GM10266 (cell line): ENCODE measurements around the gene RAD51B.
"Not testable (repeated sequence)": the region's sequence is repeated elsewhere in the genome, so short reads cannot be mapped to it uniquely, and the experiment has no call there.

Experiments
- DNase-seq: peaks from one replicate; pipeline ENCODE4 v3.0.0; 2012; ENCODE audit errors: extremely low spot score
- TF ChIP-seq, protein P1 (sequence below): IDR thresholded peaks from 2 replicates; pipeline ENCODE4 v1.5.1; 2012; ENCODE audit warnings: mild to moderate bottlenecking, low read depth; ENCODE audit not compliant: control insufficient read depth, insufficient read depth; ENCODE audit errors: missing control alignments

The RAD51B gene

DNA sequence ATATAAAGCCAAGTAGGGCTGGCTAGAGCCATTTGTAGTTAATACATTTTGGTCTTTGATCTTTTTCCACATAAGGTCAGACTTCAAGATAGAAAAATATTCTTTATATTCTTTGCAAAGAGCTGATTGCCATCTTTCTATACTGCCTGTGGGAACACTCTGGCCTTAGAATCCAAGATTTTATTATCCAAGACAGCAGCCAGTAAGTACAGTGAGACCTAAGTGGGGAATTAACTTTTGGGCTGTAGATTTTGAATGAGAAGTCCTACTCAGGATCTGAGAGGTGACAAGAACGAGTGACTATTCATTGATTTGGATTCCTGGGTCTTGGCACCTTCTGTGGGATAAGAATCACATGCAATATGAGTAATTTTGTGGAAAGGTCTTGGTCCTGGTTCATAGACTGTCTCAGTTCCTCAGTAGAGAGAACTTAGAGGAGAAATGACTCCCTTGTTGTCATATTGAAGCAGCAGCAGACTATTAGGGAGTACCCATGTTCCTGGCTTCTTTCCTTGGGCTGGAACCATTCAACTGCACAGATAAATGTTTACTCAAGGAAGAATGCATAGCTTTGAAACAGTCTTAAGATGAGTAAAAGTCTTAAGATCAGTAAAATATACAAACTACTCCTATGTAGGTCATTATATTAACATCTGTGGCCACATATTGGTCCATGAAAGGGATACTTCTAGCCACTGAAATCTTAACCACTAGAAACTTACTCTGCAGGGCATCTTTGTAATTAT is 353.8 kb downstream of the RAD51B start:
- DNase-seq = no peak

DNA sequence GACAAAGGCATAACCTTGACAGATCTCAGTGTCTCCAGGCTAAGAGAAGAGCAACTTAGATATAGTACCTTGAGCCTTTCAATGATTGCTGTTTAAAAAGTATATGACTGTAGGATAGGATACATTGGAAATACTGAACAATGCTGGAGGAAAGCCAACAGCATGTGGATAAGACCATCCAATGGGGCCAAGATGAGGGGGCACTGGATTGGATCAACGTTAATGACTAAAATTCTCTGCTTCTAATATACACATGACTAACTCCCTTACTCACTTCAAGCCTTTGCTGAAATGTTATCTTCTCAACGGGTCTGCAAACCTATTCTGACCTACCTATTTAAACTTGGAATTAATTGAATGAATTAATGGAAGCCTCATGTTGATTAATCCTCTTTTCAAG is 354.9 kb downstream of the RAD51B start:
- DNase-seq = no peak
- TF ChIP-seq, protein P1, sequence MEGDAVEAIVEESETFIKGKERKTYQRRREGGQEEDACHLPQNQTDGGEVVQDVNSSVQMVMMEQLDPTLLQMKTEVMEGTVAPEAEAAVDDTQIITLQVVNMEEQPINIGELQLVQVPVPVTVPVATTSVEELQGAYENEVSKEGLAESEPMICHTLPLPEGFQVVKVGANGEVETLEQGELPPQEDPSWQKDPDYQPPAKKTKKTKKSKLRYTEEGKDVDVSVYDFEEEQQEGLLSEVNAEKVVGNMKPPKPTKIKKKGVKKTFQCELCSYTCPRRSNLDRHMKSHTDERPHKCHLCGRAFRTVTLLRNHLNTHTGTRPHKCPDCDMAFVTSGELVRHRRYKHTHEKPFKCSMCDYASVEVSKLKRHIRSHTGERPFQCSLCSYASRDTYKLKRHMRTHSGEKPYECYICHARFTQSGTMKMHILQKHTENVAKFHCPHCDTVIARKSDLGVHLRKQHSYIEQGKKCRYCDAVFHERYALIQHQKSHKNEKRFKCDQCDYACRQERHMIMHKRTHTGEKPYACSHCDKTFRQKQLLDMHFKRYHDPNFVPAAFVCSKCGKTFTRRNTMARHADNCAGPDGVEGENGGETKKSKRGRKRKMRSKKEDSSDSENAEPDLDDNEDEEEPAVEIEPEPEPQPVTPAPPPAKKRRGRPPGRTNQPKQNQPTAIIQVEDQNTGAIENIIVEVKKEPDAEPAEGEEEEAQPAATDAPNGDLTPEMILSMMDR = no peak

More for the DNA sequence above, 353.8 kb downstream of the RAD51B start:
- TF ChIP-seq, protein P1 = no peak

DNA sequence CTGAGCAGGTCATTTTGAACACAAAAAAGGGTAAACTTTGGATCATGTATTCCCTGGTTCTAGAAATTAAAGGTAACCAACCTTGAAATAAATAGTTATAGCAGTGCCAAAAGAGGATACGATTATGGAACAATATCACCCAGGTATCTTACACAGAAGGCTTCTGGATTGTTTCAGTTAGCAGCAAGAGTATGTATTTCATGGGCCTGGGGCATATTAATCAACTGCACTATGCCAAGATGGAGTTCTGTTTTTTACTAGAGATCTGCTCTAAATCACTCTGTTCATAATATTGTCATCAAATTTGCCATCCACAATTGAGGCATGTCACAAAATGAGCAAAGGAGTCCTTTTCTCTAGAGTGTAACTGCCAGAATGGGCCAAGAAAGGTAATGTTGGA is 357.1 kb downstream of the RAD51B start:
- TF ChIP-seq, protein P1 = no peak
- DNase-seq = no peak

DNA sequence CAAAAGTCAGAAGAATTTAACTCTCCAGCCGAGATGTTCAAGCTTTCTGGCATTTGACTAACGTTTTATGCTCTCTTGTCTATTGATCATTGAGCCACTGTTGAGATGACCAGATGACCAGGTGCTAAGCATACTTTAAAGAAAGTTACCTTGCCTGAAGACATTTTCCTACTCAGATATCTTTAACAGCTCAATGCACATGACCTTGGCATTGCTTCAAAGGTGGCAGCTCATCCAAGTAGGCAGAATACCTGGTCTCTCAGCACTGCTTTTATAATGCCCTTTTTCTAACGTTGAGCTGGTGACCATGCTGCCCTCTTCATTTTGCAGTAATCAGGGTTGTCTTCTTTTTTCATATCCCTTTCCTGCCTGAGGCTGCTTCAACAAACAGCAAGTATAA is 358.1 kb downstream of the RAD51B start:
- TF ChIP-seq, protein P1 = no peak
- DNase-seq = no peak

DNA sequence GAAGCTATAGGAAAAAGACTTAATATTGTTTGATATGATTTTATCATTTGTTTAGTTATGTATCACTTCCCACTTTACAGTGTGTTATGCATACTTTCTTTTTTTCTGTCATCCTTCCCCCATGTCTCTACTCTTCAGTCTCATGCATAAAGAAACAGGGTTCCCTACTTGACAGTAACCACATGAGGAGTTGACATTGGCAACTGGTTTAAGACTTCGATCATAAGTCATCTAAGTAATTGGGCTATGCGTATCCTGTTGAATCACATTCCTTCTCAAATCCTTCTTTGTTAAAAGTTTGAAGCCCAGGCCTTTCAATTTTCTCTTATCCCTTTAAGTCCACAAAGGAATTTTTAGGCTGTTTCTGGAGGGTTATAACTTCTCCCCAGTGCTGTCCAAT is 358.7 kb downstream of the RAD51B start:
- no peak for DNase-seq
- TF ChIP-seq, protein P1 = no peak

DNA sequence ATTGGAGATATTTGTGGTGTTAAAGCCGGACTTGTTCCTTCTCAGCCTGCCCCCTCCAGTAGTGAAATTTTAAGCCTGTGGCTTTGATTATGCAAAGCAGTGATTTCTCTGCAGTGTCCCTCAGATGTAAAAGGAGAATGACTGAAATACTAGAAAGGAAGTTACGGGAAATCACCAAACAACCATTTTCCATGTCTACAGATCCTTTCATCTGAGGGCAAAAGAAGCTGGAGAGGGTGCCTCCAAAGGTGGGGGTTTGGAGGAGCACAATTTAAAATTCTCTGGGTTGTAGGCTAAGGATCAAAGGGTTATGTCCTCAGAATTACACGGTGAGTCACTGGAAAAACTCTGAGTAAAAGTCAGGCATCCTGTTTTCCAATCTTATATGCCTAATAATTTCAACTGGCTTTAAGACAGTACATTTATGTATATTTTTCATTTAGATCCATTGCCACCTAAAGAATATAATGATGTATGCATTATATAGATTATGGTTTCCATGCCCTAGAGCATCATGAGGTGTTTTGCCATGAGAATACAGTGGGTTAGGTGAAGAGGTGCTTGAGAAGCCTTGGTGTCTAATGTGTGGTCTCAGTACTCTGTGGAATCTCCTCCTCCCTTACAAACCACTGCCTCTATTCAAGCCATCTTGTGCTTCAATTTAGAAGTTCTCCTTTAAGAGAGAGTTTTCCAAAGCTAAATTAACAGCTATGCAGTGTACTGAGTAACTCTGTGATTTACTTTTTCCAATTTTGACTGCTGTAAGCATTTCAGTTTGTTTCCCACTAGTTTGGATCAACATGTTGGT is 362.1 kb downstream of the RAD51B start:
- DNase-seq = peak; percentile 5
- TF ChIP-seq, protein P1 = no peak

DNA sequence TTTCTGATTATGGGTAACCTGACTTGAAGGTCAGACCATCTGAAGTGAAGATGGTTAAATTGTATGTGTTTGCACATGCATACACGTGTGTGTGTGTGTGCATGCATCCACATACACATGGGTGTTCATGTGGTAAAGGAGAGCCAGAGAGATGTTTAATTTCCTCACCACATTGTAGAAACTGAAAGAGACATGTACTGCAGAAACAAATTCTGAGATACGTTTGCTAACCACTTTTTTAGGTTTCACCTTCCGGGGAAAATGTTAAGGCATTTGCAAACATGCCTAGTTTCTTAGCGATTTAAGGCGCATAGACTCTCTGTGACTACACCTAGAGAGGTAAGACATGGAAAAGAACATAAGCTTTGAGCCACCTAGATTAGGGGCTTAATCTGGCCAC is 362.9 kb downstream of the RAD51B start:
- peak; percentile 42 for DNase-seq

DNA sequence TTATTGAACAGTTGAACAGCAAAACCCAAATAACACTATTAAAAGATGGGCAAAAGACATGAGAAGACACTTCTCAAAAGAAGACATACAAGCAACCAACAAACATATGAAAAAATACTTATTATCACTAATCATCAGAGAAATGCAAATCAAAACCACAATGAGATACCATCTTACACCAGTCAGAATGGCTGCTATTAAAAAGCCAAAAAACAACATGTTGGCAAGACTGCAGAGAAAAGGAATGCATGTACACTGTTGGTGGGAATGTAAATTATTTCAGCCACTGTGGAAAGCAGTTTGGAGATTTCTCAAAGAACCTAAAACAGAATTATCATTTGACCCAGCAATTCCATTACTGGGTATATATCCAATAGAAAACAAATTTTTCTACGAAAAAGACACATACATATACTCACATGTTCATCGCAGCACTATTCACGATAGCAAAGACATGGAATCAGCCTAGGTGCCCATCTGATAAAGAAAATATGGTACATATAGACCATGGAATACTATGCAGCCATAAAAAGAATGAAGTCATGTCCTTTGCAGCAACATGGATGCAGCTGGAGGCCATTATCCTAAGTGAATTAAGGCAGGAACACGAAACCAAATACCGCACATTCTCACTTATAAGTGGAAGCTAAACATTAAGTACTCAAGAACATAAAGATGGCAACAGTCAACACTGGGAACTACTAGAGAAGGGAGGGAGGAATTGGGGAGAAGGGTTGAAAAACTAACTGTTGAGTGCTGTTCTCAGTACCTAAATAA is 367.1 kb downstream of the RAD51B start:
- not testable (repeated sequence) for DNase-seq

More for the DNA sequence above, 362.9 kb downstream of the RAD51B start:
- TF ChIP-seq, protein P1 = no peak
